Naive thymus-derived CD4-positive, alpha-beta T cell (primary cell): Measurements from ENCODE around the gene GRB14. TPM values are rescaled to one million over a fixed set of nuclear protein-coding genes. Genes with fewer than 3 reads are reported as not detected.

Experiments
- polyA plus RNA-seq, 2 donors: library from polyadenylated mRNA; unstranded; fragments of 300-500 nt; fragmentation: Illumina TruSeq; gene quantifications; one replicate each; pipeline ENCODE4 v1.2.3, GENCODE V29; 2021
- total RNA-seq, 6 experiments: library from RNA in 5 of 6; stranded (reverse) in 5 of 6; gene quantifications; 1 replicate in 5 of 6; 2 replicates in 1 of 6; pipeline ENCODE4 v1.2.3 and lab custom pipeline; 2021 to 2026

GRB14 gene
- total and polyA plus RNA-seq, 7 experiments from 2014 or later = not detected

Other genes starting within 250 kb of the GRB14 start
- 1 to 10 TPM in 2 of 5 experiments, under 1 TPM in 2, not detected in 1; 0.27 to 8.0 (median 1.7) TPM for gene COBLL1, start 220.3 kb upstream of the GRB14 start, total RNA-seq
- under 1 TPM in 1 of 2 donors, not detected in 1; 0.22 TPM for gene COBLL1, start 220.3 kb upstream of the GRB14 start, polyA plus RNA-seq